ENCODE data around the gene CRACDL. TPM values are rescaled to one million over a fixed set of nuclear protein-coding genes. Genes with fewer than 3 reads are reported as not detected.

Gene CRACDL
- total and polyA plus RNA-seq, 3 experiments from 2014 or later: 0.22 to 1.2 (median 0.27) TPM

DNA sequence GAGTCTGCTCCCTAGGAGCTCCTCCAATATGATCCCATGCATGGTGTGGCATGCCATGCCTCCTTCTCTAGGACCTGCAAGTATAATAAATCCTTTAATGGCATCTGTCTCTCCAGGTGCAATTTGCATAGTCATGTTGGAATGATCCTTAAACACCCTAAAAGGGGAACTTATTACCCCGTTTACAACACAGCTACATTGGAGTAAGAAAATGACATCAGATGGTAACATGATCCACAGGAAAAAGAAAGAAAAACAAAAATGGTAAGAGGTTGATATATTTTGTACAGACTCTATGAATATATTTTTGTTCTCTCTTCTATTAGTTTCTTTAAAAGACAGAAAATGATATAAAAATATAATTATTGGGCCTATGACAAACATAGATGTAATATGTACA lies 79.0 kb downstream of the CRACDL start:
- Mint-ChIP-seq H3K27ac (no peak overlapping the region), H3K4me3 (no peak overlapping the region), H3K9me3 (peaks cover 39 to 73% (median 66%) of the 10 kb centered on the region in 5 donors), H3K27me3 (peaks cover 14 to 20% of the 10 kb centered on the region in 2 donors), H3K36me3 (peaks cover 1 to 45% (median 2%) of the 10 kb centered on the region in 3 donors), H3K4me1 (no peaks in the 10 kb centered on the region)
- H3K27ac ChIP-seq (ENCODE audit: low read depth, low read length): no peak overlapping the region
- no peaks in the 10 kb centered on the region for H3K4me1 ChIP-seq (ENCODE audit: insufficient read depth, low read length)
- H3K27me3 ChIP-seq (ENCODE audit: insufficient read depth, low read length, poor library complexity, severe bottlenecking): no peaks in the 10 kb centered on the region
- DNase-seq: no peak
- POLR2A ChIA-PET: no interaction called here
- H3K36me3 ChIP-seq (ENCODE audit: insufficient read depth, low read length): no peaks in the 10 kb centered on the region
- H3K9me3 ChIP-seq (ENCODE audit: low read length): peaks cover 8% of the 10 kb centered on the region
- no peak overlapping the region for H3K4me3 ChIP-seq (ENCODE audit: low read length)
- CTCF ChIA-PET: no interaction called here

DNA sequence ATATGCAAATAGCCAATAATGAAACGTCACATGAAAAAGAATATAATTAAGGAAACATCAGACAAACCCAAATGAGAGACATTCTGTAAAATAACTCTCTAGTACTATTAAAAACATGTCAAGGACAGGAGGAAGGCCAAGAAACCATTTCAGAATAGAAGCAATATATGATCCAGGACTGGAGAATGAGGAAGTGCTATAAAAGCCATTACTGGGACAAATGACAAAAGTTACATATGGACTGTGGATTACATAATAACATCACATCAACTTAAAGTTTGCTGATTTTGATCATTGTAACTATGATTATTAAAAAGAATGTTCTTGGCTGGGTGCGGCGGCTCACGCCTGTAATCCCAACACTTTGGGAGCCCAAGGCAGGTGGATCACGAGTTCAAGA lies 81.3 kb downstream of the CRACDL start:
- Mint-ChIP-seq H3K4me3 (no peak overlapping the region), H3K27me3 (peaks cover 28 to 36% of the 10 kb centered on the region in 2 donors), H3K9me3 (peaks cover 25 to 50% (median 44%) of the 10 kb centered on the region in 5 donors), H3K27ac (no peak overlapping the region), H3K36me3 (peaks cover 0 to 31% (median 1%) of the 10 kb centered on the region in 3 donors), H3K4me1 (no peaks in the 10 kb centered on the region)
- no peaks in the 10 kb centered on the region for H3K4me1 ChIP-seq (ENCODE audit: insufficient read depth, low read length)
- no peak overlapping the region for H3K27ac ChIP-seq (ENCODE audit: low read depth, low read length)
- no peaks in the 10 kb centered on the region for H3K9me3 ChIP-seq (ENCODE audit: low read length)
- no peaks in the 10 kb centered on the region for H3K36me3 ChIP-seq (ENCODE audit: insufficient read depth, low read length)
- ChIA-PET CTCF (no interaction called here), POLR2A (no interaction called here)
- no peaks in the 10 kb centered on the region for H3K27me3 ChIP-seq (ENCODE audit: insufficient read depth, low read length, poor library complexity, severe bottlenecking)
- H3K4me3 ChIP-seq (ENCODE audit: low read length): no peak overlapping the region
- DNase-seq: no peak

DNA sequence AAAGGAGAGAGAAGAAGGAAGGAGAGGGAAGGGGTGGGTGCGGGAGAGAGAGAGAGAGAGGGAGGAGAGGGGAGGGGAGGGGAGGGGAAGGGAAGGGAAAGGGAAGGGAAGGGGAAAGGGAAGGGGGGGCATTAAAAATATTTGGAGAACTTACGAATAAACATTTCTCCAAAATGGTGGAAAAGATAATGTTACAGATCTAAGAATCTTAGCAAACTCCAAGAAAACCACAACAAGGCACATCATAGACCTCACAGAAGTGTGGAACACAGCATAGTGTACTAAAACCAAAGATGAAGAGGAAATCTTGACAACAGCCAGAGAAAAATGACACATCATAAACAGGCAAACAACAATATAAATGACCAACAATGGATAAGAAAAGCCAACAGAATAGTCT lies 83.1 kb downstream of the CRACDL start:
- Mint-ChIP-seq H3K27ac (no peak overlapping the region), H3K27me3 (peaks cover 29 to 40% of the 10 kb centered on the region in 2 donors), H3K4me1 (no peaks in the 10 kb centered on the region), H3K4me3 (no peak overlapping the region), H3K9me3 (peaks cover 14 to 34% (median 29%) of the 10 kb centered on the region in 5 donors), H3K36me3 (peaks cover 0 to 21% (median 1%) of the 10 kb centered on the region in 3 donors)
- CTCF ChIA-PET: no interaction called here
- no peak overlapping the region for H3K4me3 ChIP-seq (ENCODE audit: low read length)
- POLR2A ChIA-PET: no interaction called here
- no peaks in the 10 kb centered on the region for H3K27me3 ChIP-seq (ENCODE audit: insufficient read depth, low read length, poor library complexity, severe bottlenecking)
- DNase-seq: no peak
- H3K4me1 ChIP-seq (ENCODE audit: insufficient read depth, low read length): no peaks in the 10 kb centered on the region
- no peaks in the 10 kb centered on the region for H3K9me3 ChIP-seq (ENCODE audit: low read length)
- H3K36me3 ChIP-seq (ENCODE audit: insufficient read depth, low read length): no peaks in the 10 kb centered on the region
- H3K27ac ChIP-seq (ENCODE audit: low read depth, low read length): no peak overlapping the region

GRCh38 chr2:98850074-98850473 lies 86.0 kb downstream of the CRACDL start:
- DNase-seq: no peak
- Mint-ChIP-seq H3K4me3 (no peak overlapping the region), H3K27me3 (peaks cover 19 to 48% of the 10 kb centered on the region in 2 donors), H3K36me3 (peaks cover 0 to 3% (median 0%) of the 10 kb centered on the region in 3 donors), H3K27ac (peak overlapping the region in 1 of 8 donors; percentile 80), H3K9me3 (peaks cover 0 to 9% (median 3%) of the 10 kb centered on the region in 5 donors), H3K4me1 (no peaks in the 10 kb centered on the region)
- no peaks in the 10 kb centered on the region for H3K9me3 ChIP-seq (ENCODE audit: low read length)
- ChIA-PET POLR2A (no interaction called here), CTCF (no interaction called here)
- H3K27ac ChIP-seq (ENCODE audit: low read depth, low read length): no peak overlapping the region
- no peak overlapping the region for H3K4me3 ChIP-seq (ENCODE audit: low read length)
- no peaks in the 10 kb centered on the region for H3K4me1 ChIP-seq (ENCODE audit: insufficient read depth, low read length)
- no peaks in the 10 kb centered on the region for H3K36me3 ChIP-seq (ENCODE audit: insufficient read depth, low read length)
- no peaks in the 10 kb centered on the region for H3K27me3 ChIP-seq (ENCODE audit: insufficient read depth, low read length, poor library complexity, severe bottlenecking)

DNA sequence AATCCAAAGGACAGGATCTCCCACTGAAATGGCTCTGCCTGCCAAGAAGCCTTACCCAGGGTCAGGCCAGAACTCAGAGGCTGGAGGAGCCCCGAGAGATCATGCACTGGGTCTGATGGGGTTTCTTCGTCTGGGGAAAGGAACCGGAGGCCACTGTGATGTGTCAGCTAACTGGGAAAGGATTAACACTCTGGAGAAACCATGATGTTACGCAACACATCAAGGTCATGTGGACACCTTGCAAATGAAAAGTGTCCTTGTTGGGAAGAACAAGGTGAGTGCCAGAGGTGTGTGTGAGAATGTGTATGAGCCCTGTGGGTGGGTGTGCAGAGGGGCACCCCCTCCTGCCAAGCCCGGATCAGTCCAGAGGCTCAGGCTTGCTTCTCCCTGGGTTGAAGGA lies 86.9 kb downstream of the CRACDL start:
- no peaks in the 10 kb centered on the region for H3K4me1 ChIP-seq (ENCODE audit: insufficient read depth, low read length)
- H3K4me3 Mint-ChIP-seq: no peak overlapping the region

DNA sequence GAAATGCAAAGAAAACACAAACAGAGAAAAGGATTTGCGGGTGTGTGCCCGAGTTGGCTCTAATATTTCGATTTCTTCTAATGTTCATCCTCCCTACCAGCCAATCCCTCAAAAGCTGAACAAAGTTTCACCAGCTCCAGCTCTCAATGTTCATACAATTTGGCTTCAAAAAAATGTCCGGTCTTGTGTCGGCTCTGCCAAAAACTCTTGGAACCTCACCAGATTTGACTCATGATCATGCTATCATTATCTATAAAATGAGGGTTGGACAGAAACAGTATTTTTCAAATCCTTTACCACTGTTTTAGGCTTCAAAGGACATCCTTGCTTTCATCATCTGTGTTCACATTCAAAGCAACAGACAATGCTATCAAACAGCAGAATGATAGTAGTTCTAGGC lies 88.2 kb downstream of the CRACDL start:
- H3K27ac Mint-ChIP-seq: no peak overlapping the region
- H3K4me1 Mint-ChIP-seq: no peaks in the 10 kb centered on the region
- peaks cover 15 to 41% of the 10 kb centered on the region in 2 donors for H3K27me3 Mint-ChIP-seq
- DNase-seq: no peak
- Histone ChIP-seq H3K27me3 (ENCODE audit: insufficient read depth, low read length, poor library complexity, severe bottlenecking) (no peaks in the 10 kb centered on the region), H3K9me3 (ENCODE audit: low read length) (no peaks in the 10 kb centered on the region), H3K27ac (ENCODE audit: low read depth, low read length) (no peak overlapping the region), H3K36me3 (ENCODE audit: insufficient read depth, low read length) (no peaks in the 10 kb centered on the region), H3K4me1 (ENCODE audit: insufficient read depth, low read length) (no peaks in the 10 kb centered on the region), H3K4me3 (ENCODE audit: low read length) (no peak overlapping the region)
- H3K4me3 Mint-ChIP-seq: no peak overlapping the region
- H3K36me3 Mint-ChIP-seq: no peaks in the 10 kb centered on the region
- ChIA-PET CTCF (no interaction called here), POLR2A (no interaction called here)
- H3K9me3 Mint-ChIP-seq: no peaks in the 10 kb centered on the region

More for the DNA sequence above, 86.9 kb downstream of the CRACDL start:
- Histone ChIP-seq H3K9me3 (ENCODE audit: low read length) (no peaks in the 10 kb centered on the region), H3K27me3 (ENCODE audit: insufficient read depth, low read length, poor library complexity, severe bottlenecking) (no peaks in the 10 kb centered on the region), H3K27ac (ENCODE audit: low read depth, low read length) (no peak overlapping the region), H3K4me3 (ENCODE audit: low read length) (no peak overlapping the region), H3K36me3 (ENCODE audit: insufficient read depth, low read length) (no peaks in the 10 kb centered on the region)
- Mint-ChIP-seq H3K9me3 (peaks cover 0 to 3% (median 0%) of the 10 kb centered on the region in 5 donors), H3K36me3 (peaks cover 0 to 3% (median 0%) of the 10 kb centered on the region in 3 donors), H3K4me1 (no peaks in the 10 kb centered on the region), H3K27me3 (peaks cover 19 to 44% of the 10 kb centered on the region in 2 donors), H3K27ac (no peak overlapping the region)
- POLR2A ChIA-PET: no interaction called here
- CTCF ChIA-PET: no interaction called here
- no peak for DNase-seq

DNA sequence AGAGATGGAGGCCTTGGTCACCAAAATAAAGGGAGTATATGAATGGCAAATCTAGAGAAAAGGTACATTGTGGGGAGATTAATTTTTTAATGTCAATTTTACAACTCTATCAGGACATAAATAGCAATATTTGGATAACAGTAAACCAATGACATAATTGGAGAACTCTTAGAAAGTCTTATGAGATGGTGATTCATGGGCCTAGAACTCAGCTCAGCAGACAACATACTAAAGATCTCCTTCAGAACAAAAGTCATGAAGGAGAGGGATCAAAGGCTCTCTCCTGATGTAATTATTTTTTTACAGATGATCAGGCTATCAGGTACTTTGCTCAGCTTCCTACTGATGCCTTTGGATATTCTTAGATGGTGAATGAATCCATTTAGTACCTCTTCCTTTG lies 90.0 kb downstream of the CRACDL start:
- CTCF ChIA-PET: no interaction called here
- H3K27ac Mint-ChIP-seq: no peak overlapping the region

DNA sequence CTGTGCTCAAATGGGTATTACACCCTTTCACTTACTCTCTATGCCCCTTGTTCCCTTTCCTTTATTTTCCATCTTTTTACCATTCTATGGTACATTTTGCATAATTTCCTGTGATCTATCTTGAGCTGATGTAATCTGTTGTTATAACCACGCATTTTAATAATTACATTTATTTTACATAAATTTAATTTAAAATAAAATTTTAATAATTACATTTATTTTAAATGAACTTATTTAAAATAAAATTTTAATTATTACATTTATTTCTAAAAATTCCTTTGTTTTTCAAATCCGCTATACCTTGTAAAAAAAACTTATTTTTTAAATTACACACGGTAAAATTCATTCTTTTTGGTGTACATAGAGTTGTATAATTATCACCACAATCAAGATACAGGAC lies 93.9 kb downstream of the CRACDL start:
- Mint-ChIP-seq H3K9me3 (peaks cover 0 to 1% (median 0%) of the 10 kb centered on the region in 5 donors), H3K4me3 (no peak overlapping the region), H3K27me3 (peaks cover 2 to 3% of the 10 kb centered on the region in 2 donors), H3K27ac (no peak overlapping the region), H3K4me1 (peaks cover 2 to 6% (median 5%) of the 10 kb centered on the region in 3 donors), H3K36me3 (no peaks in the 10 kb centered on the region)
- Histone ChIP-seq H3K4me1 (ENCODE audit: insufficient read depth, low read length) (peaks cover 3% of the 10 kb centered on the region), H3K36me3 (ENCODE audit: insufficient read depth, low read length) (no peaks in the 10 kb centered on the region), H3K9me3 (ENCODE audit: low read length) (no peaks in the 10 kb centered on the region), H3K4me3 (ENCODE audit: low read length) (no peak overlapping the region), H3K27me3 (ENCODE audit: insufficient read depth, low read length, poor library complexity, severe bottlenecking) (no peaks in the 10 kb centered on the region), H3K27ac (ENCODE audit: low read depth, low read length) (no peak overlapping the region)
- ChIA-PET CTCF (no interaction called here), POLR2A (no interaction called here)
- DNase-seq: no peak

More for the DNA sequence above, 90.0 kb downstream of the CRACDL start:
- Histone ChIP-seq H3K36me3 (ENCODE audit: insufficient read depth, low read length) (no peaks in the 10 kb centered on the region), H3K9me3 (ENCODE audit: low read length) (no peaks in the 10 kb centered on the region), H3K27me3 (ENCODE audit: insufficient read depth, low read length, poor library complexity, severe bottlenecking) (no peaks in the 10 kb centered on the region), H3K4me3 (ENCODE audit: low read length) (no peak overlapping the region), H3K4me1 (ENCODE audit: insufficient read depth, low read length) (no peaks in the 10 kb centered on the region), H3K27ac (ENCODE audit: low read depth, low read length) (no peak overlapping the region)
- Mint-ChIP-seq H3K4me3 (no peak overlapping the region), H3K27me3 (peaks cover 11 to 28% of the 10 kb centered on the region in 2 donors), H3K36me3 (no peaks in the 10 kb centered on the region), H3K9me3 (peaks cover 0 to 1% (median 0%) of the 10 kb centered on the region in 5 donors), H3K4me1 (no peaks in the 10 kb centered on the region)
- POLR2A ChIA-PET: no interaction called here
- DNase-seq: no peak
